ENCODE measurements around the gene MS4A4E. TPM values are rescaled to one million over a fixed set of nuclear protein-coding genes. Genes with fewer than 3 reads are reported as not detected.
A peak's percentile ranks its signal among the peaks of the same experiment; 100 is the strongest.
"Not testable (repeated sequence)": the region's sequence is repeated elsewhere in the genome, so short reads cannot be mapped to it uniquely, and the experiment has no call there.

Gene MS4A4E
- total and polyA plus RNA-seq, 2 experiments from 2014 or later, result not detected

DNA sequence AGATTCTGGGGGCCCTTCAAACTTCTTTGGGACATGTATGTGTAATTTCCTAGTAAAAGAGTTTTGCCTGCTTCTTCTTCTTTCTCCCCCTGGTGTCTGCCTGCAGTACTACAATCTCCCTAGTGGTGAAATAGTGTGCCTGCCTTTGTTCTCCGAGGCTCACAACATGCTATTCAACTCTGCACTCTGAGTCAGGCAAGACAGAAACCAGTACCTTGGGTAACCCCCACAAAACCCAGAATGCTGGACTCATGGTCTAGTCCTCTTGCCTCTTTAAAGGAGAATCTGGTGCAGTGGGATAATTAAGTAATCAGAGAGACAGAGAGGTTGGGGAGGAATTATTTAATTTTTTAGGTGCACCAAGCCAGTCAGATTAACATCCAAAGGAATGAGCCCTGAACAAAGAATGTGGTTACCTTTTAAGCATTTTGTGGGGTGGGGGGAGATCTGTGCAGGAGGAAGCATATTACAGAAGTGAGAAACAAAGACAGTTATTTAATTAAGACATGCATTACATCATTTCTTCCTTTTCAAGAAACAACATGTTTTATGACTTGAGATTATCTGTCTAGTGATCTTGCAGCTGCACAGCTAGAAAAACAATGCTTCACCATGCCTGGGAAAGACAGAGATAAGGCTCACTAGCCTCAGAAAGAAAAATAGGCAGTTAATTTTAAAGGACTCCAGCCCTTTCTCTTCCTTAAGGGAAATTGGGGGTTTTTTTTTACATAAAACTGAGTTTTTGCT, 49.1 kb downstream of the MS4A4E start:
- Histone ChIP-seq H3K27ac (ENCODE audit: low read depth) (no peak overlapping the region), H3K4me1 (ENCODE audit: insufficient read depth) (no peaks in the 10 kb centered on the region)
- H3K9me3 Mint-ChIP-seq, result peaks cover 21% of the 10 kb centered on the region

DNA sequence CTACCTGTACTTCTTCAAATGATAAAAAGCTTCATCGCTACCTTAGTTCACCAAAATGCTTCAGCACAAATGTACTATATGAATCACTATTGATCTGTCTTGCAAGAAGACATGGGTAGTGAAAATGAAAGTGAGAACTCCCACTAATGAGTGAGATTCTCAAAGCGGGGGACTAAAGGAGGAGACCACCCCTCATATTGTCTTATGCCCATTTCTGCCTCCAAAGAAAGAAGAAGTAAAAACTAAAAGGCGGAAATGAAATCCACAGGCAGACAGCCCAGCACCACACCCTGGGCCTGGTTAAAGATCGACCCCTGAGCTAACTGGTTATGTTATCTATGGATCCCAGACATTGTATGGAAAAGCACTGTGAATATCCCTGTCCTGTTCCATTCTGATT, 50.4 kb downstream of the MS4A4E start:
- peaks cover 24% of the 10 kb centered on the region for H3K9me3 Mint-ChIP-seq
- not testable (repeated sequence) for H3K27me3 Mint-ChIP-seq (ENCODE audit: insufficient read depth, low read depth, poor library complexity)

More for the DNA sequence above, 49.1 kb downstream of the MS4A4E start:
- Histone ChIP-seq H4K20me1 (replicated peaks; ENCODE audit: insufficient read depth) (no peaks in the 10 kb centered on the region), H3K4me2 (no peak overlapping the region), H3K4me3 (no peak overlapping the region), H2AFZ (peak overlapping the region; percentile 85), H3F3A (replicated peaks; ENCODE audit: low read depth) (no peaks in the 10 kb centered on the region), H3K27me3 (ENCODE audit: insufficient read depth) (no peaks in the 10 kb centered on the region), H3K79me2 (replicated peaks; ENCODE audit: insufficient read depth) (no peaks in the 10 kb centered on the region), H3K9me2 (ENCODE audit: insufficient read depth) (no peaks in the 10 kb centered on the region), H3K36me3 (ENCODE audit: insufficient read depth) (peaks cover 5% of the 10 kb centered on the region; the same call in 1 of the 2 replicates)
- peak; percentile 87 for DNase-seq (ENCODE audit: low spot score)
- peak overlapping the region; percentile 82 for H3K27ac Mint-ChIP-seq
- TF ChIP-seq REST (IDR thresholded peaks at IDR 0.05; ENCODE audit: unreplicated experiment) (no peak), CTCF (conservative IDR thresholded peaks at IDR 0.05; ENCODE audit: low read depth in 2 of 2) (peak; percentile 67 to 76)
- ATAC-seq, result peak; percentile 91
- H3K4me3 Mint-ChIP-seq, result no peak overlapping the region
- no peaks in the 10 kb centered on the region for H3K27me3 Mint-ChIP-seq (ENCODE audit: insufficient read depth, low read depth, poor library complexity)
- peaks cover 14% of the 10 kb centered on the region for H3K36me3 Mint-ChIP-seq (ENCODE audit: low read depth)
- H3K4me1 Mint-ChIP-seq, result peaks cover 4% of the 10 kb centered on the region; the same call in 2 of the 3 replicates

DNA sequence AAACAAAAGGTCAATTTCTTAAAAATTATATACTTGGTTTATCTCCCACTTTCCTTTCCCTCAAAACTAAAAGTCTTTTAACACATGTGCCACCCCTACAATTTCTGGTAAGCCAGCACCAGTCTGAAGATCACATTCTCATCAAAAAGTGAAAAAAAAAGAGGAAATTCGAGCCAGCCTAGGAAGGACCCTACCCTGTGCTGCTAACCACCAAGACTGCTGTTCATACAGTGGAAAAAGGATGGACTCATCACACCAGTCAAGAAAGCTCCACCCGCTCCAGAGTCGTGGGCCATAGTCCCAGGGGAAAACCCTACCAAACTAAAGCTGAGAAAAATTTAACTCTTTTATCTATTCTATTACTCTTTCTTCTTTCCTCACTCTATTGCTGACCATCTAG, 54.5 kb downstream of the MS4A4E start:
- H3K36me3 ChIP-seq (ENCODE audit: insufficient read depth); H3F3A ChIP-seq (replicated peaks; ENCODE audit: low read depth); H3K4me1 Mint-ChIP-seq; DNase-seq (ENCODE audit: low spot score); H4K20me1 ChIP-seq (replicated peaks; ENCODE audit: insufficient read depth); H3K4me2 ChIP-seq; H3K4me3 ChIP-seq; H2AFZ ChIP-seq; H3K27ac ChIP-seq (ENCODE audit: low read depth); H3K27ac Mint-ChIP-seq; H3K27me3 Mint-ChIP-seq (ENCODE audit: insufficient read depth, low read depth, poor library complexity); ATAC-seq; H3K79me2 ChIP-seq (replicated peaks; ENCODE audit: insufficient read depth); H3K4me3 Mint-ChIP-seq; H3K9me2 ChIP-seq (ENCODE audit: insufficient read depth); H3K4me1 ChIP-seq (ENCODE audit: insufficient read depth); H3K27me3 ChIP-seq (ENCODE audit: insufficient read depth): not testable (repeated sequence)
- H3K9me3 Mint-ChIP-seq, result peaks cover 45% of the 10 kb centered on the region
- H3K36me3 Mint-ChIP-seq (ENCODE audit: low read depth), result peaks cover 20% of the 10 kb centered on the region

More for the DNA sequence above, 50.4 kb downstream of the MS4A4E start:
- not testable (repeated sequence) for H3K27me3 ChIP-seq (ENCODE audit: insufficient read depth); H3K79me2 ChIP-seq (replicated peaks; ENCODE audit: insufficient read depth); H3K4me3 Mint-ChIP-seq; H3K36me3 ChIP-seq (ENCODE audit: insufficient read depth); H3K27ac Mint-ChIP-seq; H3K4me1 ChIP-seq (ENCODE audit: insufficient read depth); ATAC-seq; H3K4me1 Mint-ChIP-seq; H4K20me1 ChIP-seq (replicated peaks; ENCODE audit: insufficient read depth); H3F3A ChIP-seq (replicated peaks; ENCODE audit: low read depth); DNase-seq (ENCODE audit: low spot score); H3K9me2 ChIP-seq (ENCODE audit: insufficient read depth); H2AFZ ChIP-seq; H3K4me2 ChIP-seq; H3K27ac ChIP-seq (ENCODE audit: low read depth); H3K4me3 ChIP-seq
- H3K36me3 Mint-ChIP-seq (ENCODE audit: low read depth), result peaks cover 14% of the 10 kb centered on the region

DNA sequence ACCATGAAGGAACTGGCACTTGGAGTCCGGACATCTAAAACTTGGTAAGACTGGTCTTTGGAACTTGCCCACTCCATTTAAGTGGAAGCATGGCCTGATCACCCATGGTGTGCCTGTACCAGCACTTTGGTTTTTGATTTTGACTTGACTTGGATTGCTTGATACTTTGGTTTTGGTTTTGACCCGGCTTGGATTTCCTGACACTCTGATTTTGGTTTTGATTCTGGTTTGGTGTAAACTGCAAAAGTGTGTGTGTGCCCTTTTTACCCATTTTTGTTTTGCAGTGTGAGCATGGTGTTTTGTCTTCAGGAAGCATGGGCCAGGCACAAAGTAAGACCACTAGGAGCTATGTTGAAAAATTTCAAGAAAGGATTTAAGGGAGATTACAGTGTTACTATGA, 56.8 kb downstream of the MS4A4E start:
- H3K4me3 Mint-ChIP-seq; H3K27me3 Mint-ChIP-seq (ENCODE audit: insufficient read depth, low read depth, poor library complexity); H3K4me3 ChIP-seq; H3F3A ChIP-seq (replicated peaks; ENCODE audit: low read depth); H3K4me2 ChIP-seq; H3K36me3 Mint-ChIP-seq (ENCODE audit: low read depth); H3K4me1 ChIP-seq (ENCODE audit: insufficient read depth); DNase-seq (ENCODE audit: low spot score); H3K27me3 ChIP-seq (ENCODE audit: insufficient read depth); H3K27ac Mint-ChIP-seq; H3K36me3 ChIP-seq (ENCODE audit: insufficient read depth); H3K4me1 Mint-ChIP-seq; H4K20me1 ChIP-seq (replicated peaks; ENCODE audit: insufficient read depth); ATAC-seq; H3K79me2 ChIP-seq (replicated peaks; ENCODE audit: insufficient read depth); H3K27ac ChIP-seq (ENCODE audit: low read depth); H3K9me2 ChIP-seq (ENCODE audit: insufficient read depth); H2AFZ ChIP-seq: not testable (repeated sequence)
- H3K9me3 Mint-ChIP-seq, result peaks cover 29% of the 10 kb centered on the region

GRCh38 chr11:60185512-60185827, 57.5 kb downstream of the MS4A4E start:
- H3K27me3 Mint-ChIP-seq (ENCODE audit: insufficient read depth, low read depth, poor library complexity); H4K20me1 ChIP-seq (replicated peaks; ENCODE audit: insufficient read depth); H3K9me2 ChIP-seq (ENCODE audit: insufficient read depth); DNase-seq (ENCODE audit: low spot score); H3K27ac Mint-ChIP-seq; H3K4me3 Mint-ChIP-seq; H3K4me3 ChIP-seq; H2AFZ ChIP-seq; H3K79me2 ChIP-seq (replicated peaks; ENCODE audit: insufficient read depth); H3K27ac ChIP-seq (ENCODE audit: low read depth); H3K36me3 Mint-ChIP-seq (ENCODE audit: low read depth); H3K4me2 ChIP-seq; H3F3A ChIP-seq (replicated peaks; ENCODE audit: low read depth); H3K36me3 ChIP-seq (ENCODE audit: insufficient read depth); H3K4me1 Mint-ChIP-seq; ATAC-seq; H3K27me3 ChIP-seq (ENCODE audit: insufficient read depth); H3K4me1 ChIP-seq (ENCODE audit: insufficient read depth): not testable (repeated sequence)
- H3K9me3 Mint-ChIP-seq, result peaks cover 29% of the 10 kb centered on the region
